ENCODE measurements around the gene RAPH1. TPM values are rescaled to one million over a fixed set of nuclear protein-coding genes. Genes with fewer than 3 reads are reported as not detected.
"Not testable (repeated sequence)": the region's sequence is repeated elsewhere in the genome, so short reads cannot be mapped to it uniquely, and the experiment has no call there.

The RAPH1 gene
- polyA plus RNA-seq, 1 donor (not counting 4 experiments of a cell fraction or from before 2014, with no cell fraction given): 2.9 TPM

DNA sequence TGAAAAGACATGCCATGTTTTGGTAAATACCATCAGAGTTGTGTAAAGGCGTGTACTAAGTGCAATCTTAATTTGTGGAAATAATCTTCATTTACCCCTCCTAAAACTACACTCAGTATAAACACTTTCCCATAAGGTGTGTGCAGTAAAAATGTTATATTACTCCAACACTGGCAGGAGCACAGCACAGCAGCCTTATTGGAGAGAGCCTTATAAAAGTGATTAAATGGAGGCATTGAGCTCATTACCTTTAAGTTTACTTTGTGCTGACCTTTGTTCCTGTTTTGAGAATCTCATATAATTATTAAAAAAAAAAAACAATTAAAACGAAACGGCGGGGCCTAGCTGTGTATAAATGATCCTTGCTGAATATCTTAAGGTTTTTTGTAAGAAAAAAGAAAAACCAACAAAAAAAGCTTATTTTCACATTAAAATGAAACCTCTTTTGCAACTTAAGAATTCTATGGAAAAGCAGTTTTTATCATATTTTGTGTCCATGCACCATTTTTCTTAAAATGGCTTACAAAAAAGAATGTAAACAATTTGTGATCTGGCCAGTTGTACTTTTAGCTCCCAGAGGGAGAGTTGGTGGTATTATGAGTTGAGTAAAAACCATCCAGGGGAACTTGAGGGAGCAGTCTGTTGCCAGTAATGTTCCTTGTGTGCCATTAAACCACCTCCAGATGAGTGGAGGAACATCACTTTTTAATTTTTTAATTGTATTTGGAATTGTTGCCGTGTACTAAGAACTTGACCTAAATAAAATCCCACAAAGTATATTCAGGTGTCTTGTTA lies 103.5 kb downstream of the RAPH1 start:
- Histone ChIP-seq H3K9ac (ENCODE audit: control insufficient read depth, extremely low read depth, insufficient read depth, low read length) (no peak overlapping the region), H3K79me2 (ENCODE audit: control insufficient read depth, insufficient read depth, low read length) (no peaks in the 10 kb centered on the region), H3K36me3 (ENCODE audit: control insufficient read depth in 2 of 2, extremely low read depth in 1 of 2, insufficient read depth in 2 of 2, low read length in 2 of 2) (peaks cover 0 to 2% of the 10 kb centered on the region in 2 experiments), H3K4me2 (ENCODE audit: control insufficient read depth, extremely low read depth, insufficient read depth, low read depth, low read length) (no peak overlapping the region), H3K27ac (ENCODE audit: control insufficient read depth, insufficient read depth, low read length) (no peak overlapping the region), H2AFZ (ENCODE audit: control insufficient read depth, low read length) (no peak overlapping the region), H3K4me1 (ENCODE audit: control insufficient read depth, extremely low read depth, insufficient read depth, low read length) (no peaks in the 10 kb centered on the region), H3K9me3 (ENCODE audit: control insufficient read depth, low read depth, low read length) (no peaks in the 10 kb centered on the region), H3K4me3 (ENCODE audit: control insufficient read depth in 2 of 3, extremely low read depth in 1 of 3, insufficient read depth in 2 of 3, low read depth in 1 of 3, low read length in 3 of 3) (no peak overlapping the region), H3K27me3 (ENCODE audit: control insufficient read depth, extremely low read depth, insufficient read depth, low read length) (no peaks in the 10 kb centered on the region), H4K20me1 (ENCODE audit: control insufficient read depth, extremely low read depth, insufficient read depth, low read length) (no peaks in the 10 kb centered on the region), H3K9me1 (ENCODE audit: control insufficient read depth, extremely low read depth, insufficient read depth, low read length) (no peaks in the 10 kb centered on the region)
- DNase-seq (ENCODE audit: low read depth, low spot score) (no peak), FAIRE-seq (no peak)
- TF ChIP-seq, protein P1, sequence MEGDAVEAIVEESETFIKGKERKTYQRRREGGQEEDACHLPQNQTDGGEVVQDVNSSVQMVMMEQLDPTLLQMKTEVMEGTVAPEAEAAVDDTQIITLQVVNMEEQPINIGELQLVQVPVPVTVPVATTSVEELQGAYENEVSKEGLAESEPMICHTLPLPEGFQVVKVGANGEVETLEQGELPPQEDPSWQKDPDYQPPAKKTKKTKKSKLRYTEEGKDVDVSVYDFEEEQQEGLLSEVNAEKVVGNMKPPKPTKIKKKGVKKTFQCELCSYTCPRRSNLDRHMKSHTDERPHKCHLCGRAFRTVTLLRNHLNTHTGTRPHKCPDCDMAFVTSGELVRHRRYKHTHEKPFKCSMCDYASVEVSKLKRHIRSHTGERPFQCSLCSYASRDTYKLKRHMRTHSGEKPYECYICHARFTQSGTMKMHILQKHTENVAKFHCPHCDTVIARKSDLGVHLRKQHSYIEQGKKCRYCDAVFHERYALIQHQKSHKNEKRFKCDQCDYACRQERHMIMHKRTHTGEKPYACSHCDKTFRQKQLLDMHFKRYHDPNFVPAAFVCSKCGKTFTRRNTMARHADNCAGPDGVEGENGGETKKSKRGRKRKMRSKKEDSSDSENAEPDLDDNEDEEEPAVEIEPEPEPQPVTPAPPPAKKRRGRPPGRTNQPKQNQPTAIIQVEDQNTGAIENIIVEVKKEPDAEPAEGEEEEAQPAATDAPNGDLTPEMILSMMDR (optimal IDR thresholded peaks at IDR 0.05 in 1 of 3, IDR thresholded peaks at IDR 0.05 in 1 of 3, conservative IDR thresholded peaks at IDR 0.05 in 1 of 3; ENCODE audit: extremely low read depth in 1 of 3, insufficient read depth in 2 of 3, low read length in 3 of 3): no peak
- TF ChIP-seq EZH2 (IDR thresholded peaks at IDR 0.05; ENCODE audit: low read length): no peak
- dilution Hi-C loops (cut with MboI; ENCODE audit: extremely low pct_ligation_motif_present, low sequenced_read_pairs): no loop called here

DNA sequence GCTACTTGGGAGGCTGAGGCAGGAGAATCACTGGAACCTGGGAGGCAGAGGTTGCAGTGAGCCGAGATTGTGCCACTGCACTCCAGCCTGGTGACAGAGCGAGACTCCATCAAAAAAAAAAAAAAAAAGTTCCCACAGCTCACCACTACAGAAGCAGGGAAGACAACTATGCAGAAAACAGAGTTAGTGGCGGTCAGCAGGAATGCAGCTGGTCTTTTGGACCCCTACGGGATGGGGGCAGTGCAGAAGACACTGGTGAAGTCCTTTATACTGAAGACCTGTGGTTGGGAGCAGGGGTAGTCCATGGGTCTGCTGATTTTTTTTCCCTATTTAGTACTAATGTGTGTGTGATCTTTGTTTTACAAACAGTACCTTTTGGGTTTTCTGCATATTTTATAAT lies 105.5 kb downstream of the RAPH1 start:
- H3K79me2 ChIP-seq (ENCODE audit: control insufficient read depth, insufficient read depth, low read length); H3K4me2 ChIP-seq (ENCODE audit: control insufficient read depth, extremely low read depth, insufficient read depth, low read depth, low read length); H3K9me1 ChIP-seq (ENCODE audit: control insufficient read depth, extremely low read depth, insufficient read depth, low read length); H3K36me3 ChIP-seq (ENCODE audit: control insufficient read depth in 2 of 2, extremely low read depth in 1 of 2, insufficient read depth in 2 of 2, low read length in 2 of 2); DNase-seq (ENCODE audit: low read depth, low spot score); H3K27me3 ChIP-seq (ENCODE audit: control insufficient read depth, extremely low read depth, insufficient read depth, low read length); H4K20me1 ChIP-seq (ENCODE audit: control insufficient read depth, extremely low read depth, insufficient read depth, low read length); H3K9me3 ChIP-seq (ENCODE audit: control insufficient read depth, low read depth, low read length); H2AFZ ChIP-seq (ENCODE audit: control insufficient read depth, low read length); H3K4me3 ChIP-seq (ENCODE audit: control insufficient read depth in 2 of 3, extremely low read depth in 1 of 3, insufficient read depth in 2 of 3, low read depth in 1 of 3, low read length in 3 of 3); H3K4me1 ChIP-seq (ENCODE audit: control insufficient read depth, extremely low read depth, insufficient read depth, low read length); H3K9ac ChIP-seq (ENCODE audit: control insufficient read depth, extremely low read depth, insufficient read depth, low read length); H3K27ac ChIP-seq (ENCODE audit: control insufficient read depth, insufficient read depth, low read length); FAIRE-seq; dilution Hi-C loops (cut with MboI; ENCODE audit: extremely low pct_ligation_motif_present, low sequenced_read_pairs): not testable (repeated sequence)

GRCh38 chr2:203427061-203427460 lies 108.0 kb downstream of the RAPH1 start:
- H3K79me2 ChIP-seq (ENCODE audit: control insufficient read depth, insufficient read depth, low read length): no peaks in the 10 kb centered on the region
- no peak overlapping the region for H2AFZ ChIP-seq (ENCODE audit: control insufficient read depth, low read length)
- DNase-seq (ENCODE audit: low read depth, low spot score) (no peak), FAIRE-seq (no peak)
- H3K4me1 ChIP-seq (ENCODE audit: control insufficient read depth, extremely low read depth, insufficient read depth, low read length): no peaks in the 10 kb centered on the region
- H3K4me3 ChIP-seq (ENCODE audit: control insufficient read depth in 2 of 3, extremely low read depth in 1 of 3, insufficient read depth in 2 of 3, low read depth in 1 of 3, low read length in 3 of 3): no peak overlapping the region
- no peaks in the 10 kb centered on the region for H3K9me3 ChIP-seq (ENCODE audit: control insufficient read depth, low read depth, low read length)
- H3K9ac ChIP-seq (ENCODE audit: control insufficient read depth, extremely low read depth, insufficient read depth, low read length): no peak overlapping the region
- TF ChIP-seq, protein P1 (optimal IDR thresholded peaks at IDR 0.05 in 1 of 3, IDR thresholded peaks at IDR 0.05 in 1 of 3, conservative IDR thresholded peaks at IDR 0.05 in 1 of 3; ENCODE audit: extremely low read depth in 1 of 3, insufficient read depth in 2 of 3, low read length in 3 of 3): no peak
- TF ChIP-seq EZH2 (IDR thresholded peaks at IDR 0.05; ENCODE audit: low read length): no peak
- H4K20me1 ChIP-seq (ENCODE audit: control insufficient read depth, extremely low read depth, insufficient read depth, low read length): no peaks in the 10 kb centered on the region
- H3K9me1 ChIP-seq (ENCODE audit: control insufficient read depth, extremely low read depth, insufficient read depth, low read length): no peaks in the 10 kb centered on the region
- H3K4me2 ChIP-seq (ENCODE audit: control insufficient read depth, extremely low read depth, insufficient read depth, low read depth, low read length): no peak overlapping the region
- peaks cover 0 to 1% of the 10 kb centered on the region in 2 experiments for H3K36me3 ChIP-seq (ENCODE audit: control insufficient read depth in 2 of 2, extremely low read depth in 1 of 2, insufficient read depth in 2 of 2, low read length in 2 of 2)
- no peaks in the 10 kb centered on the region for H3K27me3 ChIP-seq (ENCODE audit: control insufficient read depth, extremely low read depth, insufficient read depth, low read length)
- dilution Hi-C loops (cut with MboI; ENCODE audit: extremely low pct_ligation_motif_present, low sequenced_read_pairs): no loop called here
- no peak overlapping the region for H3K27ac ChIP-seq (ENCODE audit: control insufficient read depth, insufficient read depth, low read length)
